SIG-M5 (cell line): ENCODE data around the gene SLC2A2.

ENCODE experiments used
- DNase-seq: peaks from one replicate; lab custom pipeline; 2025; lab: John Stamatoyannopoulos, UW

The SLC2A2 gene

GRCh38 chr3:171028779-171029232 lies 2.3 kb upstream of the SLC2A2 start:
- no peak for DNase-seq

GRCh38 chr3:171028025-171028778 lies 1.7 kb upstream of the SLC2A2 start:
- DNase-seq: no peak

GRCh38 chr3:171023566-171023965 lies 3.0 kb downstream of the SLC2A2 start:
- no peak for DNase-seq

- DNase-seq: no peak
Observed at GRCh38 chr3:171021377-171021776, 5.1 kb downstream of the SLC2A2 start.

- no peak for DNase-seq
Observed at GRCh38 chr3:171018156-171018935, 8.2 kb downstream of the SLC2A2 start.

GRCh38 chr3:171013822-171014748 lies 12.4 kb downstream of the SLC2A2 start:
- DNase-seq: no peak

GRCh38 chr3:171011873-171012336 lies 14.6 kb downstream of the SLC2A2 start:
- no peak for DNase-seq

- no peak for DNase-seq
Observed at GRCh38 chr3:171011109-171011872, 15.2 kb downstream of the SLC2A2 start.

GRCh38 chr3:171007316-171007715 lies 19.2 kb downstream of the SLC2A2 start:
- no peak for DNase-seq

- no peak for DNase-seq
Observed at GRCh38 chr3:171005648-171006047, 20.9 kb downstream of the SLC2A2 start.

GRCh38 chr3:171001957-171002694 lies 24.4 kb downstream of the SLC2A2 start:
- DNase-seq: no peak

- no peak for DNase-seq
Observed at GRCh38 chr3:171001250-171001893, 25.1 kb downstream of the SLC2A2 start.

- DNase-seq: no peak
Observed at GRCh38 chr3:171000281-171000680, 26.2 kb downstream of the SLC2A2 start.

- no peak for DNase-seq
Observed at GRCh38 chr3:170999737-171000242, 26.7 kb downstream of the SLC2A2 start.

- no peak for DNase-seq
Observed at GRCh38 chr3:170997961-170998913, 28.3 kb downstream of the SLC2A2 start.

GRCh38 chr3:170992854-170993253 lies 33.7 kb downstream of the SLC2A2 start:
- DNase-seq: no peak

GRCh38 chr3:170991664-170992063 lies 34.9 kb downstream of the SLC2A2 start:
- no peak for DNase-seq

GRCh38 chr3:170989100-170989648 lies 37.3 kb downstream of the SLC2A2 start:
- DNase-seq: no peak
